MG63 (cell line): Measurements from ENCODE around the gene ICAM4. TPM values are rescaled to one million over a fixed set of nuclear protein-coding genes. Genes with fewer than 3 reads are reported as not detected.
"Not testable (repeated sequence)": the region's sequence is repeated elsewhere in the genome, so short reads cannot be mapped to it uniquely, and the experiment has no call there.

Experiments used
- DNase-seq: peaks from one replicate; pipeline ENCODE4 v3.0.0-alpha.2; 2020
- H3K27me3 ChIP-seq: fragments of 250-450 bp; sonication (Bioruptor Pico); 2 replicates; pipeline ENCODE4 v1.5.1; 2020; ENCODE audit warnings: mild to moderate bottlenecking, moderate library complexity
- H3K36me3 ChIP-seq: fragments of 250-450 bp; sonication (Bioruptor Pico); 2 replicates; pipeline ENCODE4 v1.5.1; 2020; ENCODE audit warnings: mild to moderate bottlenecking, moderate library complexity
- H3K4me3 ChIP-seq: fragments of 250-450 bp; sonication (Bioruptor Pico); 2 replicates; pipeline ENCODE4 v1.5.1; 2020; ENCODE audit warnings: mild to moderate bottlenecking, moderate library complexity
- H3K9me3 ChIP-seq: fragments of 250-450 bp; sonication (Bioruptor Pico); 2 replicates; pipeline ENCODE4 v1.5.1; 2020; ENCODE audit warnings: mild to moderate bottlenecking, moderate library complexity
- total RNA-seq: library from RNA; depleted of rRNA; stranded (reverse); fragments of >200 nt; shearing (Covaris generic); gene quantifications from 2 replicates; pipeline ENCODE4 v1.2.3, GENCODE V29; 2014; ENCODE audit warnings: low replicate concordance

The ICAM4 gene
- total RNA-seq, 1 experiment from 2014 or later: not detected

- peak; percentile 86 for DNase-seq
- Histone ChIP-seq H3K36me3 (peaks cover 45% of the 10 kb centered on the region), H3K4me3 (no peak overlapping the region), H3K27me3 (no peaks in the 10 kb centered on the region), H3K9me3 (no peaks in the 10 kb centered on the region)
These were observed 27.4 kb upstream of the ICAM4 start for GRCh38 chr19:10259162-10259905.

- DNase-seq: no peak
- Histone ChIP-seq H3K36me3 (peaks cover 37% of the 10 kb centered on the region), H3K9me3 (no peaks in the 10 kb centered on the region)
These were observed 26.6 kb upstream of the ICAM4 start for GRCh38 chr19:10260141-10260584.

GRCh38 chr19:10262771-10263170 is 24.0 kb upstream of the ICAM4 start:
- Histone ChIP-seq H3K27me3 (no peaks in the 10 kb centered on the region), H3K4me3 (no peak overlapping the region), H3K36me3 (peaks cover 15% of the 10 kb centered on the region), H3K9me3 (no peaks in the 10 kb centered on the region)
- DNase-seq: no peak

More at GRCh38 chr19:10260141-10260584, 26.6 kb upstream of the ICAM4 start:
- Histone ChIP-seq H3K4me3 (no peak overlapping the region), H3K27me3 (no peaks in the 10 kb centered on the region)

GRCh38 chr19:10266706-10267105 is 20.0 kb upstream of the ICAM4 start:
- Histone ChIP-seq H3K4me3 (no peak overlapping the region), H3K27me3 (no peaks in the 10 kb centered on the region), H3K9me3 (no peaks in the 10 kb centered on the region), H3K36me3 (no peaks in the 10 kb centered on the region)
- DNase-seq: no peak

GRCh38 chr19:10268071-10268470 is 18.7 kb upstream of the ICAM4 start:
- Histone ChIP-seq H3K4me3 (no peak overlapping the region), H3K36me3 (no peaks in the 10 kb centered on the region), H3K27me3 (no peaks in the 10 kb centered on the region), H3K9me3 (no peaks in the 10 kb centered on the region)
- DNase-seq: no peak

- Histone ChIP-seq H3K36me3 (no peaks in the 10 kb centered on the region), H3K4me3 (0 out of 2 replicates have a peak overlapping the region, but pooled peaks have one; percentile 7), H3K9me3 (no peaks in the 10 kb centered on the region), H3K27me3 (no peaks in the 10 kb centered on the region)
- DNase-seq: peak; percentile 85
These were observed 17.2 kb upstream of the ICAM4 start for GRCh38 chr19:10269333-10270179.

- DNase-seq: no peak
- Histone ChIP-seq H3K27me3 (no peaks in the 10 kb centered on the region), H3K4me3 (peak overlapping the region; percentile 25; the same call in 1 of the 2 replicates)
These were observed 16.6 kb upstream of the ICAM4 start for GRCh38 chr19:10270180-10270615.

GRCh38 chr19:10270616-10271394 is 15.9 kb upstream of the ICAM4 start, which contains the start of gene ICAM1:
TSS of gene ICAM1 (plus strand) at chr19:10271120. CDS start at chr19:10271160, 40 bp downstream.
- Histone ChIP-seq H3K9me3 (no peaks in the 10 kb centered on the region), H3K4me3 (peak within 1 kb of the TSS; percentile 25), H3K27me3 (no peaks in the 10 kb centered on the region), H3K36me3 (no peaks in the 10 kb centered on the region)
- DNase-seq: peak; percentile 68

More at GRCh38 chr19:10270180-10270615, 16.6 kb upstream of the ICAM4 start:
- Histone ChIP-seq H3K9me3 (no peaks in the 10 kb centered on the region), H3K36me3 (no peaks in the 10 kb centered on the region)

GRCh38 chr19:10271543-10272086 is 15.1 kb upstream of the ICAM4 start:
- Histone ChIP-seq H3K9me3 (no peaks in the 10 kb centered on the region), H3K27me3 (no peaks in the 10 kb centered on the region), H3K4me3 (no peak overlapping the region), H3K36me3 (no peaks in the 10 kb centered on the region)
- no peak for DNase-seq

GRCh38 chr19:10274589-10274988 is 12.2 kb upstream of the ICAM4 start:
- Histone ChIP-seq H3K27me3 (no peaks in the 10 kb centered on the region), H3K36me3 (no peaks in the 10 kb centered on the region), H3K4me3 (no peak overlapping the region), H3K9me3 (no peaks in the 10 kb centered on the region)
- DNase-seq: no peak

- H3K9me3 ChIP-seq: no peaks in the 10 kb centered on the region
- no peak for DNase-seq
- no peak overlapping the region for H3K4me3 ChIP-seq
- H3K36me3 ChIP-seq: no peaks in the 10 kb centered on the region
- H3K27me3 ChIP-seq: no peaks in the 10 kb centered on the region
These were observed 8.8 kb upstream of the ICAM4 start for GRCh38 chr19:10277795-10278589.

GRCh38 chr19:10278935-10279334 is 7.8 kb upstream of the ICAM4 start:
- H3K4me3 ChIP-seq: no peak overlapping the region
- no peaks in the 10 kb centered on the region for H3K9me3 ChIP-seq
- H3K36me3 ChIP-seq: no peaks in the 10 kb centered on the region
- DNase-seq: no peak
- no peaks in the 10 kb centered on the region for H3K27me3 ChIP-seq

GRCh38 chr19:10279737-10280442 is 6.9 kb upstream of the ICAM4 start:
- Histone ChIP-seq H3K9me3 (no peaks in the 10 kb centered on the region), H3K36me3 (no peaks in the 10 kb centered on the region), H3K27me3 (no peaks in the 10 kb centered on the region), H3K4me3 (no peak overlapping the region)
- no peak for DNase-seq

GRCh38 chr19:10282043-10282442 is 4.7 kb upstream of the ICAM4 start:
- DNase-seq, H3K36me3 ChIP-seq, H3K4me3 ChIP-seq, H3K9me3 ChIP-seq, H3K27me3 ChIP-seq: not testable (repeated sequence)
